HG03439 (cell line): ENCODE measurements around the gene SGK1.
"Not testable (repeated sequence)": the region's sequence is repeated elsewhere in the genome, so short reads cannot be mapped to it uniquely, and the experiment has no call there.

ENCODE experiments used
- ATAC-seq: cut with Tn5 transposase; IDR thresholded peaks from one replicate; pipeline ENCODE4 v1.9.1; 2021; ENCODE audit warnings: mild to moderate bottlenecking, moderate library complexity; ENCODE audit not compliant: unreplicated experiment

SGK1 gene

DNA sequence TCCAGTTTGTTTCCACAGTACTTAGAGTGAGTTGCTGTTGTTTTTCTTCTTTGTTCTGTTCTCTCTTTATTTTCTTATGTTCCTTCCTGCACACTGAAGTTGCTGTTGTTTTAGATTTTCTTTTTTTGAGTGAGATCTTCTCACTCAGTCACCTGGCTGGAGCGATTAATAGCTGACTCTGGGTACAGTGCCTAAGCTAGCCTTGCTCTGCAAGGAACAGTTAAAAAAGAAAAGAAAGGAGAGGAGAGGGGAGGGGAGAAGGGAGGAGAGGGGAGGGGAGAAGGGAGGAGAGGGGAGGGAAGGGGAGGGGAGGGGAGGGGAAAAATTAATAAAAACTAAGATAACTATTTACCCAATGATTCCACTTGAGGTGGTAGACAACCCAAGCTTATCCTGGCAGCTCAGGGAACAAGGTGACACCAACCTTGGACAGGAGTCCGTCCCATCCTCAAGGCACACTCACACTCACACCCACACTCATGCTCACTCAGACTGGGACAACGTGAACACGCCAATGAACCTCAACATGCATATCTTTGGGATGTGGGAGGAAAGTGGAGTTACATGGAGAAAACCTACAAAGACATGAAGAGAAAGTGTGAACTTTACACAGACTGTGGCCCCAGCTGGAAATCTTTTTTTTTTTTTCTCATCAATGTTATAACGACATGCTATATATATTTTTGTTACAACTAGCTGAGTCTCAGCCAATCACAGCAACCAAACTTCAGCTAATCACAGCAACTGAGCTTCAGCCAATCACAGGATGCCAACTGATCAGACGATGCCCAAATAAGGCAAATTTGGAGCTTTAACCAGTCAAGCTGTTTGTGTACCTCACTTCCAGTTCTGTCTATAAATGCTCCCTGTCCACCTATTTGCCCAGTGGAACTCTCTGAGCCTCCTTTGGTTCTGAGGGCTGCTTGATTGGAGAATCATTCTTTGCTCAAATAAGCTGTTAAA is 124.1 kb downstream of the SGK1 start:
- no peak for ATAC-seq

DNA sequence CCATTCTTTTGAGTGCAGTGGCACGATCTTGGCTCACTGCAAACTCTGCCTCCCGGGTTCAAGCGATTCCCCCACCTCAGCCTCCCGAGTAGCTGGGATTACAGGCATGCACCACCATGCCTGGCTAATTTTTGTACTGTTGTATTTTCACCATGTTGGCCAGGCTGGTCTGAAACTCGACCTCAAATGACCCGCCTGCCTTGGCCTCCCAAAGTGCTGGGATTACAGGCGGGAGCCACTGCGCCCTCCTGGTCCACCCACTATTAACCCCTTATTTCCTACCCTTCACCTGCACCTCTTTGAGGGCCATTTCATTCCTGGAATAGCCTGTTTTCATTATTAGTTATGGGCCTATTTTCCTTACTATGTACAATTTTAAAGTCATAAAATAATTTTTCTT is 125.3 kb downstream of the SGK1 start:
- not testable (repeated sequence) for ATAC-seq

DNA sequence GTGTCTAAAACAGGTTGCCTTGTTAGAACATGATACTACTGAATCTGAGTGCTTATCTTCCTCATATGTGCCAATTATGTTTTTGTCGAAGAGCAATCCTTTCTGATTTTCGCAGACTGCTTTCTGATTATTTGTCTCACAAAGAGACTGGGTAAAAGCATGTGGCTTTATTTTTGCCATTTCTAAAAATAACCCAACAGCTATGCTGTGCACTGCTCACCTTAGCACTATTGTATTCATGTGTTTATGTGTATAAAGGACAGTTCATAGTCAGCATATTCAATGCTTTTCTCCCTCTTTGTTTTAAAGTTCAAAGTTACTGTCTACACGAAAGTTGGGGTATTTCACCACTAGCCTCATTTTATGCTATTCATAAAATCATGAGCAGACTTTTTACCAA is 127.0 kb downstream of the SGK1 start:
- no peak for ATAC-seq

DNA sequence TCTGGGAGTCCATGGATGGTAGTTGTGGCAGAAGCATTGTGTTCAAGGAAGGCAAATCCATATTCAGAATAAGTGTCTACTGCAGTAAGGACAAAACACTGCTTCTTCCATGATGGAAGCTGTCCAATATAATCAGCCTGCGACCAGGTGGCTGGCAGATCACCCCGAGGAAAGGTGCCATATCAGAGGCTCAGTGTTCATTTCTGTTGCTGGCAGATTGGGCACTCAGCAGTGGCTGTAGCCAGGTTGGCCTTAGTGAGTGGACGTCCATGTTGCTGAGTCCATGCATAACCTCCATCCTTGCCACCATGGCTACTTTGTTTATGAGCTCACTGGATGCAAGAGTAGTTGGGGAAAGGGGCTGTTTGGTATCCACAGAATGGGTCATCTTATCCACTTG is 130.2 kb downstream of the SGK1 start:
- no peak for ATAC-seq

DNA sequence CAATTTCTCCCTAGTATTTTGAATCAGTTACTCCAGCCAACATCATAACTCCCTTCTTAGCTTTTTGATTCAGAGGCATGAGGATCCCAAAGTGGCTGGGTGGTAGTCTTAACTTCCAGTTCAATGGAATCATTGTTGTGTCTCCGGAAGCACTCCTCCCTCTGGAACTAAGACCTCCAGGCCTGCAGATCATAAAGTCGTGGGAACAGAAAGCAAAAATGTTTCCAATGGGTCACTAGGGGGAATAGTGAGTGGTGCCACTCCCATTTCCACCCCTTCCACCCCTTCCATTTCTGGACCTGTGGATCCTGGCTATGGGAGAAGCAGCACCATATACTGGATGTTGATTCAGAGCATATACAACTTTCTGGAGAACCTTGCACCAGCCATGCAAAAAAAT is 130.8 kb downstream of the SGK1 start:
- ATAC-seq = no peak

DNA sequence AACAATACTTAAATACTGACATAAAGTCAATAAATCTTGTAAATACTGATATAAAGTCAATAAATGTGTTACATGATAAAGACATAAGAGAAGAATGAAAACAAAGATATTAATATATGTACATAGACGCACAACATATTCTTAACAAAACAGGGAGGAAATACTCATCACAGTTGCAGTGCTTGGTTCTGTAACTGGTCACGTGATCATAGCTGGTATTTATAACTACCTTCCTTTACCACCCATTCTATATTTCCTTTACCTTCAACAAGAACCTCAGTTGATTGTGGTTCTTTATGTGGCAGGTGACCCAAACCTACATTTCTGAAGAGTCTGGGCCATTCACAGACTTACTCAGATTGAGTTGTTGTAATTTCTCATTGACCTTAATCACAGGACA is 131.6 kb downstream of the SGK1 start:
- no peak for ATAC-seq

DNA sequence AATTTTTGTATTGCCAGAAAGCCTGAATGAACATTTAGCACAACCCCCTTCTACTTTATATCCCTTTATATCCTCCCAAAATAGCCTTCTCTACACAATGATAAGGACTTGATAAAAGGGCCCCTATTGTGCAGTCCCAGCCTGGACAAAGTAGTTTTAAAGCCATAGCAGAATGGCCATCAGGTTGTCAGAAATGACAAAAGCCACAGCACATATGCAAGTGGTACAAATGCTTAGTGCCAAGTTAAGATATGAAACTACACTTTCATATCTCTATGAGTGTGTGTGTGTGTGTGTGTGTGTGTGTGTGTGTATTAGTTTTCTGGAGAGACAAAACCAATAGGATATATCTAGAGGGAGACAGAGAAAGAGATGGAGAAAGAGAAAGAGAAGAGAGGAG is 132.6 kb downstream of the SGK1 start:
- no peak for ATAC-seq

DNA sequence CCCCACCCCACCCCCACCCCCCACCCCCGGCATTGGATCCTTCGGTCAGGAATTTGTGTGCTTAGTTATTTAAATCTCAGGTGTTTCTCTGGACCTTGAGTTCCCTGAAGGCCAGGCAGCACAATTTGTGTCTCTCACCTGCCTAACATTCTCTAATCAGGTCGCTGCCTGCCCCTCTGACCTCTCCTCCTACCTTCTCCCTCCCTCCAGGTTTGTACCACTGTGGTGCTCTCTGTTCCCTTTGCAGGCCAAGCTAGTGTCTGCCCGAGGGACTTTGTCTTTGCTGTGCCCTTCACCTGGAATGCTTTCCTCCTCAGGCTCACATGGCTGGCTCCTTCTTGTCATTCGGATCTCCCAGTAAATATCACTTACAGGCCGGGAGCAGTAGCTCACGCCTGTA is 134.1 kb downstream of the SGK1 start:
- ATAC-seq = no peak

DNA sequence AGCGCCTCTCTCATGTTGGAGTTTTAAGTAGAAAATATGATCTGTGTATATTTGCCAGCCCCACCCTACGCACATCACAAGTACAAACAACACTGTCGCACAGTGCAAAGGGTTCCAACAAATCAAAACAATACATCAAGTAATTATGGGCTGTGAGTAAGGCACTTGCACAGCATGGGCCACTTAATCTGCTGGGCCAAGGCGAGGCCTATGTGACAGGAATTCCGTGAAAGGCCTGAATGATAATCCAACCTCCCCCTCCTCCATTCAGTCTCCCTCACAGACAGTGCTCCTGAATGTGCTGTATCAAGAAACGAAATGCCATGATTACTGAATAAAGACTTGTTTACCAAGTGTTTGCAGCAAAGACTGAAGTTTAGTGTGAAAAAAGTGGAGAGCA is 135.4 kb downstream of the SGK1 start:
- ATAC-seq = no peak

DNA sequence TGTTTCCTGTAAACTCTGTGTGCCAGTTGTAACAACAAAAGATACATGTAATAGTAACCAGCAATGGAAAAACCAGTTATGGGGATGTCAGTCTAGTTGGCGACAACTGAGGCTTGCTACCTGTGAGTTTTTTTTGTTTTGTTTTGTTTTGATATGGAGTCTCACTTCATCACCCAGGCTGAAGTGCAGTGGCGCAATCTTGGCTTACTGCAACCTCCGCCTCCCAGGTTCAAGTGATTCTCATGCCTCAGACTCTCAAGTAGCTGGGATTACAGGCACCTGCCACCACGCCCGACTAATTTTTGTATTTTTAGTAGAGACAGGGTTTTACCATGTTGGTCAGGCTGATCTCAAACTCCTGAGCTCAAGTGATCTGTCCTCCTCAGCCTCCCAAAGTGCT is 136.2 kb downstream of the SGK1 start:
- not testable (repeated sequence) for ATAC-seq

DNA sequence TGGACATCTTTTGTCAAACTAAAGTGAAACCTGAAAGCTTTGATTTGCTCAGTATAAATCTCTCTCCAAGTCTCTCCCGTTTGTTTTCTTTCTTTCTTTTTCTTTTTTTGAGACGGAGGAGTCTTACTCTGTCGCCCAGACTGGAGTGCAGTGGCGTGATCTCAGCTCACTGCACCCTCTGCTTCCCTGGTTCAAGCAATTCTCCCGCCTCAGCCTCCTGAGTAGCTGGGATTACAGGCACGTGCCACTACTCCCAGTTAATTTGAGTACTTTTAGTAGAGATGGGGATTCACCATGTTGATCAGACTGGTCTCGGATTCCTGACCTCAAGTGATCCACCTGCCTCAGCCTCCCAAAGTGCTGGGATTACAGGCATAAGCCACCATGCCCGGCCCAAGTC is 136.7 kb downstream of the SGK1 start:
- ATAC-seq = not testable (repeated sequence)

DNA sequence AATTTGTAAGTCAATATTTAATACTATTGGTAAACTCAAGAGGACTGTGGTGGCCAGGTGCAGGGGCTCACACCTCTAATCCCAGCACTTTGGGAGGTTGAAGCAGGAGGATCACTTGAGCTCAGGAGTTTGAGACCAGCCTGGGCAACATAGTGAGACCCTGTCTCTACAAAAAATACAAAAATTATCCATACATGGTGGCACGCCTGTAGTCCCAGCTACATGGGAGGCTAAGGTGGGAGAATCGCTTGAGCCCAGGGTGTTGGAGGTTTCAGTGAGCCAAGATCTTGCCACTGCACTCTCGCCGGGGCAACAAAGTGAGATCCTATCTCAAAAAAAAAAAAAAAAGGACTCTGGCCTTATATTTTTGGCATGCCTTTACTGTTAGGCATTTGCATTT is 137.4 kb downstream of the SGK1 start:
- ATAC-seq = not testable (repeated sequence)

DNA sequence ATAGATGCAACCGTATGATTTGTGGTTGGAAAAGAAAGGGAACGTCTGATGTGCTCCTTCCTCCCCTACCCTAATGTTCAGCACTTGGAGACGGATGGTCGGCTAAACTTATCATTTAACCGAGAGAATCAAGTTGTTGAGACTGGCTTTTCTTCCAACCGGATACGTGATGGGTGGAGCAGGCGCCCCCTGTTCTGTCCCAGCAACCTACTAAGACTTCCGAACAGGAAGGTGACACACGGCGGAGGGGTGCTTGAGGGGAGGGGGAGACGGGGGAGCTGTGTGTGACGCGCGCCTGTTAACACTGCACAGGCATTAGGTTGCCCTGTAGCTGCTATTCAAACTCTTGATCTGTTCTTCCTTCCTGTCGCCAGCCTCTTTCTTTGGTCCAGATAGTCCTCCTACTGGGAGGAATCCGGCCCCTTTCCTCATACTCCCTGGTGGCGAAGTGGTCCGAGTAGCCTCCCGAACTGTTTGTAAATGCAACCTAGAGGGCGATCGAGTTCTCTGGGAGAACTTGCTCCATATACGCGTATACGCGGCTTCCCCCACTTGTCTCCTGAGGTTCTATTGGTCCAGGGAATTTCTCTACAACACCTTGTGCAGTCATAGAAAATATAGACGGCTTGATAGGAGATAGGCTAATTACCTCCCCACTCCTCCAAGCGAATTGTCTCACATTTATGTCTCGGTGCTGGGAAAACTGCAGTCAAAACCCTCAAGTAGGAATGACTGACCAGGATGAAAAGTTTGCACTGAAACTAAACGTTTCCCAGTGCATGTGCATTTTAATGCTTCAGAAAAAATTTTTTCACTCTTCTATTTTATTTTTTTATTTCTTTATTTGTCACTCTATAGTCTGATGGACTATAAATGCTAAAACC is 139.5 kb downstream of the SGK1 start:
- no peak for ATAC-seq

DNA sequence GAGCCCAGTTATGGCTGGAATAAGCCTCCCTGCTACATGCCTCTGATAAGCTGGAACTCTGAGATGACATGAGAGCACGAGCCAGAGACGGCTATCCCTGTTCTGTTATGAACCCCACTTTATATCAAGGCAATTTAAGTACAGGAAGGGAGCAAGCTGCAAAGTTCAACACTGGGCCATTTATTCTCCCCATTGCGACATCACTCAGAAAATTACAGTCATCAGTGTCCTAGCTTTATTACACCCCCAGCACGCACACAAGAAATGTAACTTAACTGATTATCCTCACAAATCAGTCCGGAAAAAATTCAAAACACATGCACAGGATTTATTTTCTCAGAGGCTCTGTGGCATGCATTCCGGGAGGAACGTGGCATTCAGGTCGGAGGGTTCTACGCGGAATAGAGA is 140.2 kb downstream of the SGK1 start:
- ATAC-seq = no peak

DNA sequence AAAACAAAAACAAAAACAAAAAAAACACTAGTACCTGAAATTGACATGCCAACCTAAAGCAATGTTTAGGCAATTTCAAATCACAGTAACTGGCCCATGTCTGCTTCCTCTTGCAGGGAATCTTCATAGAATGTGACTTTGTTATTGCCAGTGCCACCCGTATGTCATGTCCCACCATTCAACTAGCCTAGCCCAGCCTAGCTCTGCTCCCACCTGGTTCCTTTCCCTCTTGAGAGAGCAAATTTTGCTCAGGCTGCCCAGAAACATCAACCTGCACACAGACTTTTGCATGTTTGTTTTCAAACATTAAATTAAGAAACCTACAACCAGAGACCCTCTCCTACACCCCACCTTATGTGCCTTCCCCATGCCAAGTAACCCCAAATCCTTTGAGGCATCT is 140.7 kb downstream of the SGK1 start:
- no peak for ATAC-seq

DNA sequence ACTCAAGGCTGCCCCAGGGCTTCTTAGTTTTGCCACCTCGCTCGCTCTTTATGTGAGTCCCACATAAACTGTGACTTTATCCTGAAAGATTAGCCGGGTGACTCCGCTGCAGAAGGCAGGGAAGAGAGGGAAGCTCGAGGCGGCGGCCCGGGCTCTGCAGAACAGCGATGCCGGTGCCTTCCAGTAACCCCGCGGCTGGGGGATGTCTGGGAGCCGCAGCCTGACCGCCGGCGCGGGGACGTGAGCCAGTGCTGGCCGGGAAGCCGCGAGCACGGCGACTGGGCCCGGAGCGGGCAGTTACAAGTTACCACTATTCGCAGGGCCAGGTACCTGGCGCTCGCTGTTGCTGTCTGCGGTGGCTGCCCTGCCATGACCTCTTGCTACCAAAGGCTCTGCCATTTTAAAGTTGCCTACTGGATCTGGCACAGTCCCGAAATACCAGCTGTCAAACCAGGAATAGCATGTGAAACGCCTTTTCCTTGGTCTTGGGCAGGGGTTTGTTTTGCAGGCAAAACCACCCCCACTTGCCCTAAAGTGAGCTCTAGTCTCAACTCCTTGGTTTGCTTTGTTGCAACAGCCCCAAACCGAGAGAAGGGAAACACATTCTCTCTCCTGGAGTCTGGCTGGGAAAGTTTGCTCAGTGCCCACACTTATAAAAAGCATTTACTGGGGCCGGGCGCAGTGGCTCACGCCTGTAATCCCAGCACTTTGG is 141.5 kb downstream of the SGK1 start:
- ATAC-seq = no peak

DNA sequence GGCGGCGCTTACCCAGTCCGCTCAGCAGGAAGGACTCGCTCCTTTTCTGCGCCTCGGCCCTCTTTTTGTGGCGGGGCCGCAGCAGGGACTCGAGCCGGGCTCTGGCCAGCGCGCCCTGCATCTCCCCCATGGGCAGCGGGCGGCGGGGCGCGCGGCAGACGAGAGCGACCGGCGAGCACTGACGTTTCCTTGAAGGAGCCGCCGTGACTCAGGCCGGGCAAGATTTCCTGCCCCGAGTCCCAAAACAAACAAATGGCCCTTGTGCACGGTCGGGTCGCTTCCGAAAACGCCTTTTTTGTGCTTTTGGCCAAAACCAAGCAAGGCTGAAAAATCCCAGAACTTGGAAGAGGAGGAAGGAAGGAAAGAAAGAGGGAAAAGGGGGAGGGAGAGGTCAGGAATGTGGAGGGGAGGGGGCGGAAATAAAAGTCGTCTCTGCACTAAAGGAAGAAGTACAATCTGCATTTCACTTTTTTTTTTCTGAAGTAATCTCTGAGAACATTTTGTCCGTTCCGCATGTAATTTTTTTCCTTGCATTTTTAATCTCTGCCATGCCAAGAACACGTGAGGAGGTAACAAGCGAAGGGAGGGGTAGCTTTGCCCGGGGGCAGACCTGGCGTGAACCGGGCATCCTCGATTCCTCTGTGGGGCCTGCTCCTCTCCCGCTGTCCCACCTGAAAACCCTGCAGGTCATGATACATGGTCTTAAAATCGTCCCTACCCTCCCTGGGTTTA is 142.2 kb downstream of the SGK1 start:
- peak; percentile 14 for ATAC-seq

DNA sequence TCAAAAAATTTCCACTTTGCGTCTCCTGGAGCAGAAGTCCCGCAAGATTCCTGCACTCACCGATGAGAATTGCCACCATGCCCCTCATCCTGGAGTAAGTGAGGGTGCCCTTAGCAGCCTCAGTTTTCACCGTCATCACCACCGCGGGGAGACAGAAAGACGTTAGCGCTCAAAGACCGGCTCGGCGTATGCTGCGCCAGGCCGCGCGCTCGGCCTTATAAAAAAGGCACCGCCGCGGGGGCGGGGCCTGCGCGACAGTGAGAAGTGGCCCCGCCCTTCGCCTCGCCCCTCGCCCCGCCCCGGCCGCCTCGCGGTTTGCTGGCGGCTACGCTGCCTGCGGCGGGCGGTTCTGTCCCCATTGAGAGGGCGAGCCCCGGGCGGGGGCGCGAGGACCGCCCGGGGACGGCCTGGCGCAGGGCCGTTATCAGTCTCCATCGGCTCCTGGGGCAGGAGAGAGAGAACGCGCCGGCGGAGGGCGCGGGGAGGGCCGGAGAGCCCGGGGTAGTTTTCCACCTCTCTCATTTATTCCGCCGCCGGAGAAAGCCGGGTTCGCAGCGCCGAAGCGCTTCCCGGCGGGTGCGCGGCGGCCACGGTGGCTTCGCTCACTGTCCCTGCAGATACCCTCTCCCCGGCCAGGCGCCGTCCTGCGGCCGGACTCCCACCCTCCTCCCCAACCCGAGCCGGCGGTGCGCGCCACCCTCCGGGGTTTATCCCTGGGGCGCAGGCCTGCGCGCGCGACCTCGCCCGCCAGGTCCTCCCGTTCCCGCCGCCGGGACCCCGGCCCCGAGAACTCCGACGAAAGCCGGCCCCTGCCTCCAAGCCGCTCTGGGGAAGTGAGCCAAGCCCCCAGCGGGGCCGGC is 143.0 kb downstream of the SGK1 start:
- ATAC-seq = peak; percentile 82

DNA sequence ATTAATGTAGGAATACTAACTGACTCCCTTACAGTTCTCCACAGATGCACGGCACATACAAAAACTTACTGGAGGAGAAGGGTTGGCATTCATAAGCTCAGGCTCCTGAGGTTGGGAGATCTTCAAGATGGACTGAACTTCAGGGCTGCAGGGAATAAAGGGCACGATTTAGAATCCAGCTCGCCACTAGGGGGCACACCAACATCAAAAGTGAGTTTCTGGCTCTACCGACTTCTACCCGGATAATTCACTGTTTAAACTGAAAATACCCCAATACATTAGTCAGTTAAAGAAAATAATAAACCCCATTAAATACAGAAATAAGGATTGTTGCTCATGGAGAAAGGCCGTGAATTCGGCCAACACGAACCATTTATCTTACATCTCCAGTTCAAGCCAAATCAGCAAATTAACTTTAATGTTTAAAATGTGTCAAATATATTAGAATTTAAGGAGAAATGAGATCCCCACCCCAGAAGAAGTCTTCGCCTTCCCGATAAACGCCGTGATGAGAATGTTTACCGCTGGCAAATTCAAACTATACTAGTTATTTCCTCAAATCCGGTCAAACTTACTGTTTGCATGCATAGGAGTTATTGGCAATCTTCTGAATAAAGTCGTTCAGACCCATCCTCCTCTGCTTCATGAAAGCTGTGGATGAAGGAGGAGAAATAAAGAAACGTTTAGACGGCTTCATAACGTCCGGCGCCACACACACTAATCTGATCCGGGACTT is 143.8 kb downstream of the SGK1 start:
- ATAC-seq = peak; percentile 24
